HS-27A (cell line): Measurements from ENCODE around the gene PDE7B.
"Not testable (repeated sequence)": the region's sequence is repeated elsewhere in the genome, so short reads cannot be mapped to it uniquely, and the experiment has no call there.

Experiments
- DNase-seq: peaks from one replicate; pipeline ENCODE4 v3.0.0-alpha.2; 2012; ENCODE audit warnings: low read depth, missing footprints

The PDE7B gene

DNA sequence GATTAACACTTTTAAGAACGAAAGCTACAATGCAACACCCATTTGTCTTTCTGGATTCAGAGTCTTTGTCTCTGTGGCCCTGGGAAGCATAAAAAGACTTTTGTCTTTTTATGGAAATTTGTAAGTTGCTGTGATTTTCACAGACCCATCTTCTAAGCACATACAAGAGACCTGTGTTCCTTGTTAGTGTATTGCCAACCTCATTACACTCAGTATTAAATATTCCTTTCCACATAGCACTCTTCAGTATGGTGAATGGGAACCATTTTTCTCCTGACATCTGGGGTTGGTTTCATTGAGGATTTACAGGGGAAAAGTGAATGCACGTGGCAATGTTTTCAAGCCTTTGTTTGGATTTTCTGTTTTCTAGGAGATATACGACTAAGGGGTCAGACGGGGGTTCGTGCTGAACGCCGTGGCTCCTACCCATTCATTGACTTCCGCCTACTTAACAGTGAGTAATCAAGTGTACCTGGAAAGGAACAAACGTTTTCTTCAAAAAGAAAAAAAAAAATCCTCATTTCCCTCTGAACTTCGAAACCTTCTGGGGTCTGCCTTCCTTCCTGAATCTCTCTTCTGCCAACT lies 257.0 kb downstream of the PDE7B start:
- DNase-seq, result no peak

DNA sequence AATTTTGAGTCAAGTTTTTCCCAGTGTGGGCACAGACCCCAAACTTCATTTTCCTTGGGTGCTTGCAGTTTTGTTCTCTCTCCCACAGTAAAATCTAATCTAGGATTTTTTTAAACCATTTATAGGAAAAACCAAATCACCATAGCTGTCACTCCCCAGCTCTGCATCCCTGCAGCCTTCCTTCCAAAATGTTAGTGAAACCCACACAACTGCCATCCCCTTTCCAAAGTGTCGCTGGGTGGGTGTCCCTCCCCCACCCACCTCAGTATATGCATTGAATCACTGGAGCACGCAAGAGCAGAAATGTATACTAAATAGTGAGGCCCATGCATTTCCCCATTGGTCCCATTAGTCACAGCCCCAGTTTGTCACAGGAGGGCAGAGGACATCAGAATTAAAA lies 260.3 kb downstream of the PDE7B start:
- DNase-seq, result no peak

DNA sequence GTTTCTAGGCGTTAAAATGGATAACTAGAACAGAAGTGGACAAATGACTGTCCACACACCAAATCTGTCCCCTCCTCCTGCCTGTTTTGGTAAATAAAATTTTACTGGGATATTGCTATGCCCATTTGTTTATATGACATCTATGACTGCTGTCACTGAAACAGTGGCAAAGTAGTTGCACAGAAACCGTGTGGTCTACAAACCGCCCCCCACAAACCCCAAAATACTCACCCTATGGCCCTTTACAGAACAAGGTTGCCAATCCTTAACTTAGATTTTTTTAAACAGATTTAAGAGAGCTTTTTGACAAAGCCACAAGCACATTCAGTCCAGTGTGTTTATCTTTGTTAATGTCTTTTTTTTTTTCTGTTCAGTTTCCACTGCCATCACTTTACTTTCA lies 260.8 kb downstream of the PDE7B start:
- no peak for DNase-seq

DNA sequence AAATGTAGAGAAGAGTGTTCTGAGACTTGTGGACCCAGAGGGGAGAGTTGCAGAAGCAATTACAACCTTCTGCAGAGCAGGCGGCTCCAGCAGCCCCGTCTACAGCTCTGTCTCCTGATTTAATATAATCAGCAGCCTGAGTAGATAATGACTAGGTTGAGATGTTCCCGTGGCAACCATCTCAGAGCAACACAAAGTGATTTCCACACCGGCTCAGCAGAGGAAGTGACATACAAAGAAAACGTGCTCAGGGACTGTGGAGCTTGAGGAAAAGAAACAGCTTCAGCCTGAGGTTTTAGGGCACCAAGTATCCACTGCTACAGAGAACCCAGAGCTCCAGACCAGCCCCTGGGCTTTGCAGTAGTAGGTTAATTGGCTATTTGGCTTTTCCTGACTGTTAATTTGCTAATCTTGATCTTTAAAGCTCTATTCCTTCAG lies 262.3 kb downstream of the PDE7B start:
- DNase-seq, result no peak

DNA sequence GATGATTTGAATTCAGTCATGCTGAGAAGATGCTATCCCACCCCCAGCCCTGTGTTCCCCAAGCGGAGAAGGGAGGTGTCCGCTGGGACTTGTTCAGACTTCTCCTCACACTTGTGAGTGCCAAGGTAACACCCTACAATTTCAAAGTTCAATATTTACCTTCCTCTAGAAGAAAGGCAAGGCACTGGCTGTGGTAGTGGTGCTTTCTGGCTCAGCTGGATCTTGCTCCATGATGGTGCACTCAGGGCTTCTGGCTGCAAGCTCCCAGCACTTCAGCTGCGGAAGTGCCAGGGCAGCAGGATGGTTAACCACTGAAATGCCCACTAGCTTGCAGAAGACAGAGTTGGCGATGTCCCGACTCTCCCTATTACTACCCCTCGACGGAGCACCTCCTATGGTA lies 263.2 kb downstream of the PDE7B start:
- DNase-seq, result no peak

DNA sequence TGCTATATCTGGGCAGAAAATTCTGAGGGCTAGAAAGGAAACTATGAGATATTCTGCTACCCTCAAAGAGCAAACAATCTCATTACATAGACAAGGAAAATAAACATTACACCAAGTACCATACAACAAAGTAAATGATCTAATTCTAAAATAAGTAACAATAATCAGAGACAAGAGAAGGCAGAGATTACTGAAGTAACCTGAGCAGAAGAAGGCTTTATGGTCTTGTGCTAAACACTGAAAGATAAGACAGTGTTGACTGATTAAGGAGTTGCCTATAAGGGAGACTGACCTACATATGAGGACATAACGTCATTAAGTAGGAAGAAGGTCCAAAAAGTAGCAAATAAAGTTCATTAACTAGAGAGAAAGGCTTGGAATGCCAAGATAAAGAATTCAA lies 264.4 kb downstream of the PDE7B start:
- DNase-seq, result no peak

DNA sequence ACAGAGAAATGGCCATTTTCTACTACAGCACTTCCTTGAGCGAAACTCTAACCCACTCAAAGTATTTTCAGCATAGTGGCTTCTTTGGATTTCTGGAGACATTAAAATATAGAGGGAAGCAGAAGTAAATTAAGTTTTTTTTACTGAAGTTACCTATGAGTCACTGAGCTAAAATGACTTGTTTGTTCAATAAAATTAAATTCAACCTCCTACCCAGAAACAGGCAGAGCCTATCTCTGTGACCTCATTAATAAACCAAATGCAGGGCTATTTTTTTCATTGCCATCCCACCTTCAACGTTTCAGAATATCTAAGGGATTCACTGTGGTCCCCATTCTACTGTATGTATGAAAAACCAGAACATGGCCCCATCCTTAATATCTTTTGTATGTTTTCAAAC lies 265.6 kb downstream of the PDE7B start:
- DNase-seq, result no peak

DNA sequence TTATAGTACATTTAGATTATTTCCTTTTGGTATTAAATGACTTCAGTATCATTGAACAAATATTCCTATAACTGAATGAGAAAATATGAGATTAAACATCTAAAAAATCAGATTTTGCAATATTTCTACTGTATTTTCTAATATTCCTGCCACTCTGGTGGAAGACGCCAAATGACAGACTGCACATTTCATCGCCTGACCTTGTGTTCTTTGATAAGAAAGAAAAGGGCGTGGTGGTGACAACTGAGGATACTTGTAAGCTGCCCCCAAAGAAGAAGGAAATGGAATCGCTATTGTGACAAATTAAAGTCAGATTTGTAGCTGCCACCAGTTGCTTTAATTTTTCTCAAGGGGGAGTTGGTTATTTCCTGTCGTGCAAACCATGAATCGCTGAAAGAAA lies 267.3 kb downstream of the PDE7B start:
- no peak for DNase-seq

DNA sequence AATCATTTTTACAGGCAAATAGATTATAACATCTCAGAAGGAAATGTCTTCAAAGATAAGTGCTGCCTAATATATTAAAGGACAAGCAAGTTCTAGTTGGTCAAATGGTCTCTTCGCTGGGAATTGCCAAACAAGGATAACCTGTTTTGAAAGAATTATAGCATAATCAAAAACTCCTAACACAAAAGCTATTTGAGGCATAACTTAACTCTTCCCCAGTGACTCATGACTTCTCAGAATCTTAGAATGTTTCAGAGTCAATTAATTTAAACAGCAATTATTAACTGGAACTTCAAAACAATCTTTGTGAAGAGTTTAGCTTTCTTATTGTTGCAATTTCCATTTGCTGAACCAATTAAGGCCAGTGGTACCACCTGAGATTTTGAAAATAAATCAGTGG lies 272.0 kb downstream of the PDE7B start:
- DNase-seq, result no peak

DNA sequence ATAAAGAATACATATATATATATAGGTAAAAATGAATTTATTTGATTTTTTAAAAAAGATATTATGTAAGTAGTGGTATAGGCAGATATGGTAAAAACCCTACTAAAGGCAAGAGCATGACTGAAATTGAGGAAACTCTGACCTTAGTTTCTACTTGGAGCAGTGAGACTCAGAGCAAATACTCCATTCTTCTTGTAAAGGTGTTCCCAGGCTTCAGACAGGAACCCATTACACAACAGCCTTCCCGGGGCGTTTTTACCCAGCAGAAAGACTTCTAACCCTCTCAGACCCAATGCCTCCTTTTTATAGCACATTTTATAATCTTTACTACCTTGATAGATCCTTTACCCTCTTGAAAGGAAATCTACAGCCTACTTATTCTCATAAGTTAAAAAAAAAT lies 274.1 kb downstream of the PDE7B start:
- no peak for DNase-seq

DNA sequence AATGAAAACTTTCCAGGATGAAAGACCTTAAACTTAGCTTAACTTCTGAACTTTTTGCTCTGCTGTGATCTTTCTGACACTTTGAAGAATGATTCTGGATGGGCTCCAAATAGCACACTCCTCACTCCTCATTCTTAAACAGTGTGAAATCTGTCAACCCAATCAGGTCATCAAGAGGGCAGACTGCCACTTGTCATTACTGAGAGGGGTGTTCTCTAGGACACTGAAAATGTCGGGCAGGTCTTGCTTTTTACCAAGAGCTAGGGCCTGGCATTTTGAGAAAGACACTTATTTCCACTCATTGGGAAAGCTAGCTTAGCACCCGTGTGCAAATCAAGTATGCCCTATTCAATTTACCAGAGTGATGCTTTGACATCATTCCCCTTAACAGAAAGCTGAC lies 276.4 kb downstream of the PDE7B start:
- DNase-seq, result no peak

DNA sequence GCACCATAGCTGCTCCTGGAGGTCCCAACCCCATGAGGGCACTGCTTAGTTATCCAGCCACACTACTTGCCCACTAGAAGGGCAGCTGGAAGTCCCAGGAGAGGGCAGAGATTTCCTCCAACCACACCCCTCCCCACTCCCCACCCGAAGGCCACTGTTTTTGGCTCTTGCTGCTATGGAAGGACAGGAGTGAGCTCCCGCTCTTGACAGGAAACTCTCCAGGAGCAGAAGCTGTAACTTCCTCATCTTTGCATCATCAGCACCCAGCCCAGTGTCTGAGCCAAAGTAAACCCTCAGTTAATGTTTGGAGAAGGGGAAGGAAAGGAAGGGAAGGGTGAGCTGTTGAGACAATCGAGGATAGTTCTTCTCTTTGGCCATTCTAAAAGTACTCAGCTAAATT lies 277.9 kb downstream of the PDE7B start:
- DNase-seq, result no peak

DNA sequence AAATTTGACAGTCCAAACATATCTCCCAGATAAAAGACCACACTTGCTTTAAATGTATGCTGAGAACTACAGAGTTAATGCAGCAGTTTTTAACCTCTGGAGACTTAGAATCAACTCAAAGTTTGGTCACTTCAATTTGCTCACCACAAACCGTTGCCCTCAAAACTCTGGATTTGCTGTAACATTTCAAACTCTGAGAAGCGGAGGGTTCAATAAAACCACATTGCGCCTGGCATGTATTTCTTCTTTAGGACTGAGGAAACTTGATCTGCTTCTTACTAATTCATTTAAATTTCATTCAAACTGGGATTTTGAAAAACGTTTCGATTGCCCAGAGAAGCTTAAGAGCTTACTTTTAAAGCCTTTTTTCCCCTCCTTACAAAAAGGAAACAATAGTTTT lies 282.8 kb downstream of the PDE7B start:
- DNase-seq, result no peak

DNA sequence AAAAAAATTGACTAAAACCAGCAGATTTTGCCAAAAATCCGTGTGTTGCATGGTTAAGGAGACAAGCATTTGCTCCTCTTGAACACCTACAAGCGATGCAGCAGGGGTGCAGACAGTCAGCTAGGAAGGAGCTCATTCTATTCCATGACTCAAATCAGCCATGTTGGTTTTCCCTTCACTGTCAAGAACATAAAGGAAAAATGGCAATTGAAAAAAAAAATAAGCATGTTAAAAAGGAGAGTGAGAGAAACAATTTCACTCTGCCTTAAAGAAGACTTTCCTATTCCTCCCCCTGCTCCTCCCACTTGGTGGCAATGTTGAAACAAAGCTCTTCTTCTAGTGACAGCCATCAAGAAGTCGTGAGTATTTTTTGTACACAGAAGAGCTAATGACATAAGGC lies 283.2 kb downstream of the PDE7B start:
- no peak for DNase-seq

DNA sequence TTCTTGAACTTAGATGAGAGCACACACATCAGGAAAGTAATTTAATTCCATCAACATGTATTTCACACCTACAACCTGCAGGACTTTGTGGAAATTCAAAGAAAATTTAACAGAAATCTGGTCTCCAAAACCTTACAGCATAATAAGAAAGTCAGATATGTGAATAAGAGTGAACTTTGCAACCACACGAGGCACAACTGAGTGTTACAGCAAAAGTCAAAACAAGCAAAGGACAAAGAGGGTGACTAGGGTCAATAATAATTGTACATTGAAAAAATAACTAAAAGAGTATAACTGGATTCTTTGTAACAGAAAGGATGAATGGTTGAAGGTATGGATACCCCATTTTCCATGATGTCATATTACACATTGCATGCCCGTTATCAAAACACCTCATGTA lies 284.8 kb downstream of the PDE7B start:
- DNase-seq, result no peak

DNA sequence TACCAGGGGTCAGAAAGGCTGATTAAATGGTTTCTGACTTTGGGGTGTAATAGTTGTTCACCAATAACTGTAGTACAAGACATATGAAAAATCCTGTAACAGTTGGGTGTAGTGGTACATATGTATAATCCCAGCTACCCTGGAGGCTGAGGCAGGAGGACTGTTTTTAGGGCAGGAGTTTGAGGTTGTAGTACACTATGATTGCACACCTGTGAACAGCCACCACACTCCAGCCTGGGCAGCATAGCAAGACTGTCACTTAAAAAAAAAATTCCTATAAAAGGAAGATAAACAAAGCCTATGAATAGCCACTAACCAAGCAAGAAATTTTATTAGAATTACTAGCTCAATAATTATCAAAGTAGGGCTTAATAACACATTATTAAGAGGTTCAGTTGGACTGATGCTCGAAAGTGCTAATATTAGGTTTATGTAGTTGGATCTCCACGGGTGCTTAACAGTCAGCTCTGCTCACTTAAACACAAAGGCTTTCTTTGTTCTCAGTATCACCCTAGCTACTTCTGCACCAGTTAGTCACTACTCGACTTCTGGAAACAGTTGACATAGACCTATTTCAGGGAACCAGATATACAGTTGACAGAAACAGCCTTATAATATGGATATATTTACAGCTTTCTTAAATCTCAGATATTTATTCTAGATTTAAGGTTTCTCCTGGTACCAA lies 285.6 kb downstream of the PDE7B start:
- no peak for DNase-seq

DNA sequence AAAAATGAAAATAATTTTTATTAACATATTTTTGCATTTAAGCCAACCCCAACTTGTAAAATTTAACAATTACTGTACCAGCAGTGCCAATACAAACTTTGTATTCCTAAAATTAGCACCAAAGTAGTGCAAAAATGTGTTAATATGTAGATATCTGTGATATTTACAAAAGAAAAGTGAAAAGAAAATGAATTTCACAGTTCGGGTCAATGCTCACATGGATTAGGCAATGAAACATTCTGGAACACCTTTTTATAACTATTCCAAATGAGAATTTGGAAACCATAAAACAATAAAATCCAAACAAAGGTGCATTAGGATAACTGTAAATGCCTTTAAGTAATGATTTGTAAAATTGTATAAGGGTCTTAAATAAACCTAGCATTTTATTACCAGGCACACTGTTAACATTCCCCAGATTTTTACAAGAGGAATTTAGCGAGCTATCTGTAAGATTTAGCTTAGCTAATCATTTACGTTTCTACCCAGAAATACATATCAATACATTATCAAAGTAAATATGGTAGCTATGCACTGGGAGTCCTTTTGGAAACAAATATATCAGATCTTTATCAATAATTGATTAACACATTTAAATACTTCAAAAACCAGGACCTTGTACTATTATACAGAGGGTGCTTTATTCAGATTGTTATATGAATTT lies 286.4 kb downstream of the PDE7B start:
- DNase-seq, result no peak

DNA sequence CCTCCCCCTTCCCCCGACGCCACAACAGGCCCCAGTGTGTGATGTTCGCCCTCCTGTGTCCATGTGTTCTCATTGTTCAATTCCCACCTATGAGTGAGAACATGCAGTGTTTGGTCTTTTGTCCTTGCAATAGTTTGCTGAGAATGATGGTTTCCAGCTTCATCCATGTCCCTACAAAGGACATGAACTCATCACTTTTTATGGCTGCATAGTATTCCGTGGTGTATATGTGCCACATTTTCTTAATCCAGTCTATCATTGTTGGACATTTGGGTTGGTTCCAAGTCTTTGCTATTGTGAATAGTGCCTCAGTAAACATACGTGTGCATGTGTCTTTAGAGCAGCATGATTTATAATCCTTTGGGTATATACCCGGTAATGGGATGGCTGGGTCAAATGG lies 287.6 kb downstream of the PDE7B start:
- not testable (repeated sequence) for DNase-seq

DNA sequence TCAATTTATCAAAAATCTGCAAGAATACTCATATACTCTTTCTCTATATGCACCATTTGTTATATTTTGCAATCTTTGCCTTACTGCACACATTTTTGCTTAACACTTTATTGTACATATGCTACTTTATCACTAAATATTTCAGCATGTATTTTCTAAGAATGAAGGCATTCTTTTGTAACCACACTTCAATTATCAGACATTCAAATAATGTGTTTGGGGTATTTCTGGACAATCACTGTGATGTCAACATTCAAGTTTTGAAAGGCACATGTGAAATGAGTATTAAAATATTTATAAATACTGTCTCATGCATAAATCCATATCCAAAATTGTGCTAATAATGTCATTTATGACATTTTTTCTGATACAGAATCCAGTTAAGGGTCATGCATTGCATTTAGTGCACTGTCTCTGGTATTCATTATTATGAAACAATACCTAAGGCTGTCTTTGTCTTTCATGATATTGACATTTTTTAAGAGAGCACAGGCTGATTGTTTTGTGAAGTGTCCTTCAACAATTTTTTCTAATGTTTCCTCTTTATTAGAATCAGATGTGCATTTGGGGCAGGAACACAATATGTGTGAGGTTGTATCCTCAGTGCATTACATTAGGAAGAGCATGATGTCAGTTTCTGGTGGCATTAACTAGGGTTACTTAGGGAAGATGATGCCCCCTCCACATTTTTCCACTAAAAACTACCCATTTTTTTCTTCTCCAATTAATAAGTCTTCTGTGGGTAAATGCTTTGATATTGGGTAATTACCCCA lies 292.9 kb downstream of the PDE7B start:
- no peak for DNase-seq

DNA sequence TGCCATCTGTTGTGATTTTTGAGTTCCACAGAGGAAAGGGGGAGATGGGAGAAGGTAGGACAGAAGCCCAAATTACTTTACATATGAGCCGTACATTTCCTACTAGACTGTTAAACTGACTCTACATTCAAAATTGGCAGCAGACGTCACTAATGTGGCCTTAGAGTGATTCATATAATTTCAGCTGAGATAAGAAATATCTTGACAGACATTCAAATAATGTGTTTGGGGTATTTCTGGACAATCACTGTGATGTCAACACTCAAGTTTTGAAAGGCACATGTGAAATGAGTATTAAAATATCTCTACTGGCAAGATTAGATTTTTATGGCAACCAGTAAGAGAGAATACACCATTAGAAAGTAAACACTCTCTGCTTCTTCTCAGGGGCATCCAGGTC lies 294.6 kb downstream of the PDE7B start:
- DNase-seq, result no peak

DNA sequence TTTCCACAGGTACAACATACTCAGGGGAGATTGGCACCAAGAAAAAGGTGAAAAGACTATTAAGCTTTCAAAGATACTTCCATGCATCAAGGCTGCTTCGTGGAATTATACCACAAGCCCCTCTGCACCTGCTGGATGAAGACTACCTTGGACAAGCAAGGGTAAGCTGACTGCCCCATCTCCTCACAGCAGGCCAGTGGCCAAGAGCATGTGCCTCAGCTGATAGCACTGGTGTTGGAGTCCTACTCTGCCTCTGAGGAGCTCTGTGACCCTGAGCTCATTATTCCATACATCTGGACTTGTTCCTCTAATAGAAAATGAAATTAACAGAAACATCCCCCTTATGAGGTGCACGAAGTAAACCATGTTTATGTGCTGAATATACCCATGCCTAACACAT lies 295.8 kb downstream of the PDE7B start:
- DNase-seq, result no peak

DNA sequence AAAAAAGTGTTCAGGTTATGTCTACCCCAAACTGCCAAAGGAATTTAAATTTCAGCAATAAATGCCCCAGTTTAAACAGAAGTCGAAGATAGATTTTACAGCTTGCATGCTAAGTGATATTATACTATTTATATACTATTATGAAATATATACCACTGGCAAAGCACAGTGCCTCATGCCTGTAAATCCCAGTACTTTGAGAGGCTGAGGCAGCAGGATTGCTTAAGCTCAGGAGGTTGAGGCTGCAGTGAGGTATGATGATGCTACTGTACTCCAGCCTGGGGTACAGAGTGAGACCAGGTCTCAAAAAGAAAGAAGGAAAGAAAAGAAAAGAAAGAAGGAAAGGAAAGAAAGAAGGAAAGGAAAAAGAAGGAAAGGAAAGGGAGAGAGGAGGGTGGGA lies 296.6 kb downstream of the PDE7B start:
- no peak for DNase-seq

DNA sequence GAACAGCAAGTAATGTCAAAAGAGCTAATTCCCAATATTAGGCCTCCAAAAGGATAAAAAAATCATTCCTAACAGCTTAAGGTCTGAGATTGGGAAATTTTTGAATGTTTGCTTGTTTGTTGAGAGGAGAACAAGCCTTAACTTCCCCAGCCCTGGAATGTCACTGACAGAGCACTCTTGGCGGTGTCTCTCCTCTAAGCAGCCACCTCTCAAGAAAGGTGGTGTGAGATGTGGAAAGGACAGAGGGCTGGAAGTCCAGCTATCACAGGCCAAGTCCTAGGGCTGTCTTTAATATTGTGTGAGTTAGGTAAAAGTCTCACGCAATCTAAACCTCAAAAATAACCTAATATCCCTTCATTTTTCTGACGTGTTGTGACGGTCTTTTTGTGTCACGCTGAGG lies 297.0 kb downstream of the PDE7B start:
- no peak for DNase-seq
